NCI-H1930 (cell line): ENCODE results near the gene COX7A2.

Experiments used
- DNase-seq, 2 experiments: peaks; one replicate each; lab custom pipeline; 2025; lab: John Stamatoyannopoulos, UW

The COX7A2 gene

DNA sequence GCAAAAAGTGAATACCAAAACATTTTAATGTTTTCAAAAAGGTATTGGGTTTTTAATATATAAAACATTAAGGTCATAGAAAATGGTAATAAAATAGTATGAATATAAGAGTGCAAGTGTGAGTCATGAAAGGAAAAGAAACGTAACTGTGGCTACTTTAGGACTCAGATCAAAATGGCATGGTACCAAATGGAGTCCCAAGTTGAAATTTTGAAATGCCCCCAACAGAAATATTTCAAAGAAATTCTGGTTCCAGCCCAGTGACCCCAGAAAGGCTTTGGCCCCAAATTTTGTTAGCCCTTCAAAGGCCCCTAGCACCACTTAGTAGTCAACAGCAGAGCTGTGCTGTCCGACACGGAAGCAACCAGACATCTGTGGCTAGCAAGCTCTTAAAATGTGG lies 43.7 kb downstream of the COX7A2 start:
- no peak for DNase-seq

DNA sequence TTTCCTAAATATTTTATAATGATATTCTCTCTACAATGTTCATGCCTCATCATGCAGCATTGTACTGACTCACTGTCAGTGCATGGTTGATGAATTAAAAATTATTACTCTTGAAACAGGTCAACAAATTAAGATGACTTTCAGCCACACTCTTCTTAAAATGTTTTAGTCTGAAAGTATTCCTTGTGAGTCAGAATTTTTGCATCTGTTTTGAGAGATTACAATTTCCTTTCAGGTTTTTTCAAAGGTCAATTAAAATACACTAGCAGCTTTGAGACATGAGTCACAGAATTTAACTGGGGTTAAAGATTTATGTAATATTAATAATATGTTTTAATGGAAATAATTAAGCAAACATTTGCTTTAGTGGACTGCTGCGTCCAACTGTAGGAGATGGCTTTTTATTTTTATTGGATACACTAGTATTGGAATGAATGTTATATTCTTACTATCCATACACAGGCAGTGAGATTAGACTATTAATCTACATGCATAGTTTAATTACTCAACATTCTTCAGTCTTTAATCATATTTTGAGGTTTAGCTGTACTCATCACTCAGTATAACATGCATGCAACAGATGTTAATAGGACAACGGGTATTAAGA lies 47.4 kb downstream of the COX7A2 start:
- no peak for DNase-seq

DNA sequence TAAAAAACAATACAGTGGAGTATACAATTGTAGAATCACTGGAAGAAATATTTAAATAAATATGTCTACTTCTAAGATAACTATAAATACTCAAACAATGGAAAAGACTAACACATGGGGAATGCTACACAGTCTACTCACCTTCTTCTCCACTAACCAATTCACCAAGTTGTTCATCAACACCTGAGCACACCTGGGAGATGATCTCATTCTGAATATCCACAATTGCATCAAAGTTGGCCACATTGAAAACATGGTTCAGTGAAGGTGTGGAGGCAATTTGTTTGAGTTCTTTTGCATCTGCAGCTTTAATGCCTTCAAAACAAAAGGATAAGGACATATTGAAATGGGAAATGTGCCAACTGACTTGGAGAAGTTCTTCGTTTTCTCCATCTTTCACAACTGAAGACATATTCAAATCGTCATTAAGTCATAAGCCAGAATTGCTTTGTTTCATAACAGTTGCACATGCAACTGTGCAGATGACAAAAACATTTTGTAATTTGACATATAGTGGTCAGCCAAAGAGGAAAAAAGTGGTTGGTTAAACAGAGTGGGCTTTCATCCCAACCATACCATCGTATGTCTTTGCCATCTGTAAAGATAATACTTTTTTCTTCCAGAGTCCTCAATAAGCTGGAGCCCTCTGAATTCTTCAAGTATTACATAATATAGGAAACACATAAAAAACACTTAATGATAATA lies 55.2 kb downstream of the COX7A2 start:
- no peak for DNase-seq
